Mammary epithelial cell (primary cell): Measurements from ENCODE around the gene HAPLN3.

Source experiments
- CTCF ChIP-seq, 2 donors: IDR thresholded peaks in 1 of 2; conservative IDR thresholded peaks in 1 of 2; 2 replicates each; pipeline ENCODE4 v1.5.1; 2011 to 2012; ENCODE audit warnings: inconsistent platforms in 2 of 2, low read length in 2 of 2, mild to moderate bottlenecking in 2 of 2, control low read depth in 1 of 2, low read depth in 1 of 2; ENCODE audit not compliant: insufficient read depth in 1 of 2; ENCODE audit errors: extremely low read depth in 1 of 2
- EZH2 ChIP-seq: IDR thresholded peaks from 2 replicates; pipeline ENCODE4 v1.6.1; 2012; ENCODE audit warnings: low read length, inconsistent platforms, borderline replicate concordance

- no peak for TF ChIP-seq CTCF (conservative IDR thresholded peaks at IDR 0.05 in 1 of 2, IDR thresholded peaks at IDR 0.05 in 1 of 2; ENCODE audit: extremely low read depth in 1 of 2, insufficient read depth in 1 of 2, low read depth in 1 of 2, low read length in 2 of 2)
- TF ChIP-seq EZH2: no peak
Observed at GRCh38 chr15:88913017-88913849, 17.9 kb upstream of the HAPLN3 start, which contains the start of gene MFGE8.
